Erythroblast (primary cell): ENCODE results near the gene ACSF3.

Source experiments
- GATA1 ChIP-seq: IDR thresholded peaks from 2 replicates; pipeline ENCODE4 v1.6.1; 2011; ENCODE audit warnings: low read depth, mild to moderate bottlenecking, control low read depth, low read length, moderate library complexity
- POLR2A ChIP-seq: IDR thresholded peaks from 2 replicates; pipeline ENCODE4 v1.6.1; 2011; ENCODE audit warnings: mild to moderate bottlenecking, low read length

DNA sequence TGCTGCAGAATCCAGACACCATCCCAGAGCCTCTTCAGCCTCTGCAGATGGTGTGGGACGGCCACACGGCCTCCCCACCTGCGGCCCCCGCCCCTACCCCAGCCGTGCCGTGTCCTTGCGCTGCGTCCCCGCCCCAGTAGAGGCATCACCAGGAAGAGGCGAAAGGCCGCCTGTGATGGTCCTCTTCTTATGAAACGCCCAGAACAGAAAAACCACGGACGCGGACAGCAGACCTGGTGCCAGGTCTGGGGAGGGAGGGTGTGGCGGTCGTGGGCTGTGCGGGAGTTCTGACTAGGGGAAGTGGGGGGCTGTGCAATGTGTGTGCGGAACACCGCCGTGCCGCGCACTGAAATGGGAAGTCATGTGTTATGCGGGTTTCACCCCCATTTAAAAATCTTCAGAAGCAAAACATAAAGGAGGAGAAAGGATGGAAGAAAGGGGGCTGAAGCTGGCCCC is 25.5 kb downstream of the ACSF3 start:
- no peak for TF ChIP-seq POLR2A
- TF ChIP-seq GATA1: no peak
